Transverse colon (tissue), 4 donors: ENCODE results near the gene USP24. TPM values are rescaled to one million over a fixed set of nuclear protein-coding genes. Genes with fewer than 3 reads are reported as not detected.

Experiments
- DNase-seq: peaks from one replicate; pipeline ENCODE4 v3.0.0-alpha.2; 2019
- H3K27ac ChIP-seq, 4 donors: fragments of 200-600 bp; sonication (generic); 2 replicates each; pipeline ENCODE4 v1.5.1; 2016 to 2018; ENCODE audit warnings: inconsistent platforms in 4 of 4
- H3K27me3 ChIP-seq: fragments of 200-600 bp; sonication (generic); 2 replicates; pipeline ENCODE4 v1.5.1; 2017; ENCODE audit warnings: inconsistent platforms
- H3K36me3 ChIP-seq, 4 donors: fragments of 200-600 bp; sonication (generic); 2 replicates each; pipeline ENCODE4 v1.5.1; 2017 to 2019; ENCODE audit warnings: inconsistent platforms in 4 of 4
- H3K4me1 ChIP-seq, 4 donors: fragments of 200-600 bp; sonication (generic); 2 replicates each; pipeline ENCODE4 v1.5.1; 2017 to 2020; ENCODE audit warnings: inconsistent platforms in 4 of 4
- H3K4me3 ChIP-seq, 4 donors: fragments of 200-600 bp; sonication (generic); 1 replicate in 1 of 4; 2 replicates in 3 of 4; pipeline versions ENCODE4 v1.5.1 to v1.6.1; 2017 to 2019; ENCODE audit warnings: inconsistent platforms in 4 of 4
- H3K9me3 ChIP-seq, 2 donors: fragments of 200-600 bp; sonication (generic); 2 replicates each; pipeline ENCODE4 v1.5.1; 2017 to 2019; ENCODE audit warnings: inconsistent platforms in 2 of 2
- CTCF ChIP-seq, 5 experiments: fragments of 200-600 bp in 3 of 5; fragments of 450-650 bp in 2 of 5; sonication (generic) in 3 of 5; IDR thresholded peaks; 1 replicate in 2 of 5; 2 replicates in 3 of 5; pipeline ENCODE4 v1.5.1; 2016 to 2017; ENCODE audit warnings: antibody characterized with exemption in 5 of 5, inconsistent platforms in 3 of 5, mild to moderate bottlenecking in 2 of 5, moderate library complexity in 1 of 5
- EP300 ChIP-seq: sonication (generic); formaldehyde crosslinking; IDR thresholded peaks from one replicate; pipeline ENCODE4 v1.6.1; 2017; ENCODE audit warnings: antibody characterized with exemption, low read depth
- POLR2A ChIP-seq: fragments of 450-650 bp; IDR thresholded peaks from one replicate; pipeline ENCODE4 v1.6.1; 2016; ENCODE audit warnings: antibody characterized with exemption, mild to moderate bottlenecking, moderate library complexity
- POLR2AphosphoS5 ChIP-seq, 3 donors: sonication (generic); formaldehyde crosslinking; IDR thresholded peaks; one replicate each; pipeline ENCODE4 v1.6.1; 2016; ENCODE audit warnings: antibody characterized with exemption in 3 of 3
- WGBS, 2 donors: methylation state at CpG; one replicate each; pipeline ENCODE4 v1.1.5; 2018; ENCODE audit warnings: low coverage in 1 of 2; 5-methylcytosine and 5-hydroxymethylcytosine counted together
- in situ Hi-C, 4 donors: fragments of 200-750 bp; cut with MboI; loops; one replicate each; pipeline versions ENCODE4 v1.15.0 to v1.15.1; 2017; ENCODE audit warnings: low sequenced_read_pairs in 3 of 4, low pct_ligation_motif_present in 1 of 4, low pct_unique_long_range_greater_than_20kb in 1 of 4
- intact Hi-C: fragments of 100-400 bp; cut with DNase I; formaldehyde crosslinking; loops from one replicate; pipeline ENCODE4 v1.15.1; 2023; ENCODE audit warnings: low total_unique reads
- total RNA-seq, 4 donors: library from RNA; depleted of rRNA; stranded (reverse); fragments of >200 nt; gene quantifications; one replicate each; pipeline ENCODE4 v1.1.0, GENCODE V29; 2016

USP24 gene
- total RNA-seq, 4 donors from 2014 or later: 30.7 to 79.4 (median 48.9) TPM

- TF ChIP-seq POLR2A (no peak), POLR2AphosphoS5 (IDR thresholded peaks at IDR 0.05) (no peak), CTCF (IDR thresholded peaks at IDR 0.05) (no peak)
- 54 to 59% methylated on average over 2 of the region's 2 CpGs for WGBS, 2 donors
- Histone ChIP-seq H3K4me3 (no peak overlapping the region), H3K9me3 (no peaks in the 10 kb centered on the region), H3K36me3 (peaks cover 0 to 79% (median 25%) of the 10 kb centered on the region in 4 donors), H3K27ac (no peak overlapping the region), H3K27me3 (no peaks in the 10 kb centered on the region), H3K4me1 (no peaks in the 10 kb centered on the region)
- intact Hi-C loops (no loop called here), in situ Hi-C loops (loop anchor here in 3 of 4 donors (25.0 kb wide), 2 partner anchors 156 to 1456 kb away; partner anchors contain the start of gene PLPP3 (in 3 of the 3))
- DNase-seq: no peak
These were observed 83.9 kb downstream of the USP24 start for GRCh38 chr1:55131218-55131617.

- 79 to 80% methylated on average over 2 to 4 of the region's 4 CpGs for WGBS, 2 donors
- peaks cover 0 to 80% (median 26%) of the 10 kb centered on the region in 4 donors for H3K36me3 ChIP-seq
- H3K27ac ChIP-seq: no peak overlapping the region
- no peak for TF ChIP-seq POLR2AphosphoS5 (IDR thresholded peaks at IDR 0.05)
- no peak for TF ChIP-seq CTCF (IDR thresholded peaks at IDR 0.05)
- no peak for TF ChIP-seq POLR2A
- TF ChIP-seq EP300: no peak
- in situ Hi-C loops: loop anchor here in 3 of 4 donors (25.0 kb wide), 2 partner anchors 158 to 1458 kb away; partner anchors contain the start of gene PLPP3 (in 3 of the 3)
- H3K27me3 ChIP-seq: no peaks in the 10 kb centered on the region
- no peak for DNase-seq
- H3K9me3 ChIP-seq: no peaks in the 10 kb centered on the region
- intact Hi-C loops: no loop called here
- no peak overlapping the region for H3K4me3 ChIP-seq
- no peaks in the 10 kb centered on the region for H3K4me1 ChIP-seq
These were observed 85.9 kb downstream of the USP24 start for GRCh38 chr1:55129194-55129728.

GRCh38 chr1:55128418-55128995 is 86.7 kb downstream of the USP24 start:
- TF ChIP-seq POLR2AphosphoS5 (IDR thresholded peaks at IDR 0.05) (no peak), POLR2A (no peak), CTCF (IDR thresholded peaks at IDR 0.05) (no peak)
- H3K27me3 ChIP-seq: no peaks in the 10 kb centered on the region
- H3K4me1 ChIP-seq: no peaks in the 10 kb centered on the region
- intact Hi-C loops: no loop called here
- in situ Hi-C loops: loop anchor here in 3 of 4 donors (25.0 kb wide), 2 partner anchors 159 to 1459 kb away; partner anchors contain the start of gene PLPP3 (in 3 of the 3)
- H3K9me3 ChIP-seq: no peaks in the 10 kb centered on the region
- WGBS, 2 donors: 90 to 100% methylated on average over 2 to 7 of the region's 7 CpGs
- no peak for DNase-seq
- H3K4me3 ChIP-seq: no peak overlapping the region
- no peak overlapping the region for H3K27ac ChIP-seq
- H3K36me3 ChIP-seq: peaks cover 0 to 79% (median 25%) of the 10 kb centered on the region in 4 donors

- no peaks in the 10 kb centered on the region for H3K4me1 ChIP-seq
- H3K27ac ChIP-seq: no peak overlapping the region
- H3K36me3 ChIP-seq: peaks cover 0 to 79% (median 27%) of the 10 kb centered on the region in 4 donors
- in situ Hi-C loops (loop anchor here in 3 of 4 donors (25.0 kb wide), 2 partner anchors 159 to 1459 kb away; partner anchors contain the start of gene PLPP3 (in 3 of the 3)), intact Hi-C loops (no loop called here)
- WGBS, 2 donors: 49 to 70% methylated on average over 3 of the region's 3 CpGs
- TF ChIP-seq CTCF (IDR thresholded peaks at IDR 0.05): no peak
- TF ChIP-seq POLR2AphosphoS5 (IDR thresholded peaks at IDR 0.05): no peak
- no peak for TF ChIP-seq POLR2A
- TF ChIP-seq EP300: no peak
- DNase-seq: no peak
- no peaks in the 10 kb centered on the region for H3K27me3 ChIP-seq
- H3K4me3 ChIP-seq: no peak overlapping the region
- H3K9me3 ChIP-seq: no peaks in the 10 kb centered on the region
These were observed 87.3 kb downstream of the USP24 start for GRCh38 chr1:55127827-55128343.
